ENCODE results near the gene TNS2. TPM values are rescaled to one million over a fixed set of nuclear protein-coding genes. Genes with fewer than 3 reads are reported as not detected.
A peak's percentile ranks its signal among the peaks of the same experiment; 100 is the strongest.

Gene TNS2
- total and polyA plus RNA-seq, 4 donors: 56.7 to 182 (median 105) TPM

DNA sequence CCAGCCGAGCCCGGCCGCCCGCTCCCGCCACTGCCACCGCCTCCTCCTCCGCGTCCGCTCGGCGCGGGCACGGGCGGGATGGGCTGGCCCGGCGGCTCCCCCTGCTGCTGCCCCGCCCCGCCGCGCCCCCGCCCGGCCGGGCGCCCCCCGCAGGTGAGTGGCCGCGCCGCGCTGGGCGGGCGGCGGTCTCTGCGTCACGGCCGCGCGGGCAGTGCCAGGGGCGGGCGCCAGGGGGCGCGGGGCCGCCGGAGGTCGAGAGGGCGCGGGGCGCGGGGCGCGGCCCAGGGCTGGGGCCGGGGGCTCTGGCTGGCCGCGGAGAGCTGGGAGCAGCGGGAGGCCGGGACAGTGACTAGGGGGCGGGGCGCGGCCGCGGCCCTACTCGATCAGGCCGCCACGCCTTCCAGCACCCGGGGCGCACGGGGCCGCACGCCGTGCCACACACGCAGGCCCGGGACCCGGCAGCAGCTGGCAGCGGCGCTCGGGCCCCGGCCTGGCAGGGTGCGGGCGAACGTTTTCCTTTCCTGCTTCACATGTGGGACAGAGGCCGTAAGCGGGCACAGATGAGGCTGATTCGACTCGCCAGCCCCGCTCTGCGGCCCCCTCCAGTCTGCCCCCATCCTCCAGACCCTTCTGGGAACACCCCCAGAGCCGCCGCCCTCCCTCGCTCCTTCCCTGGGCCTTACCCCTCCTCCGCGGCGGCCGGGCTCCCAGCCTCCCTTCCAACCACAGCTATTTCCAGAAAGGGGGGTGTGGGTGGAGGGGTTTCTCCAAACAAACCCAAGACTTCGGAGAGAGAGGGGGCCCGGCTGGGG is 2.4 kb upstream of the TNS2 start:
- Histone ChIP-seq H3K9me3 (ENCODE audit: control insufficient read depth in 4 of 4, insufficient read depth in 3 of 4, low read length in 3 of 4) (no peaks in the 10 kb centered on the region), H3K36me3 (ENCODE audit: control insufficient read depth in 4 of 4, insufficient read depth in 4 of 4, low read length in 4 of 4) (peaks cover 0 to 10% (median 4%) of the 10 kb centered on the region in 4 donors), H3K27ac (ENCODE audit: low read depth in 1 of 2, low read length in 1 of 2) (peak overlapping the region; percentile 89 to 97), H3K4me3 (peak overlapping the region; percentile 44), H3K4me1 (ENCODE audit: control insufficient read depth in 5 of 5, insufficient read depth in 5 of 5, low read length in 5 of 5) (peaks cover 12 to 65% (median 31%) of the 10 kb centered on the region in 5 donors), H3K9ac (ENCODE audit: insufficient read depth in 1 of 2, low read length in 2 of 2) (peak overlapping the region in 1 of 2 donors; percentile 24), H3K27me3 (ENCODE audit: control insufficient read depth in 3 of 3, insufficient read depth in 3 of 3, low read length in 2 of 3) (no peaks in the 10 kb centered on the region)
- peak; percentile 23 for ATAC-seq (ENCODE audit: insufficient read depth, low FRiP score)
- TF ChIP-seq, protein P1, sequence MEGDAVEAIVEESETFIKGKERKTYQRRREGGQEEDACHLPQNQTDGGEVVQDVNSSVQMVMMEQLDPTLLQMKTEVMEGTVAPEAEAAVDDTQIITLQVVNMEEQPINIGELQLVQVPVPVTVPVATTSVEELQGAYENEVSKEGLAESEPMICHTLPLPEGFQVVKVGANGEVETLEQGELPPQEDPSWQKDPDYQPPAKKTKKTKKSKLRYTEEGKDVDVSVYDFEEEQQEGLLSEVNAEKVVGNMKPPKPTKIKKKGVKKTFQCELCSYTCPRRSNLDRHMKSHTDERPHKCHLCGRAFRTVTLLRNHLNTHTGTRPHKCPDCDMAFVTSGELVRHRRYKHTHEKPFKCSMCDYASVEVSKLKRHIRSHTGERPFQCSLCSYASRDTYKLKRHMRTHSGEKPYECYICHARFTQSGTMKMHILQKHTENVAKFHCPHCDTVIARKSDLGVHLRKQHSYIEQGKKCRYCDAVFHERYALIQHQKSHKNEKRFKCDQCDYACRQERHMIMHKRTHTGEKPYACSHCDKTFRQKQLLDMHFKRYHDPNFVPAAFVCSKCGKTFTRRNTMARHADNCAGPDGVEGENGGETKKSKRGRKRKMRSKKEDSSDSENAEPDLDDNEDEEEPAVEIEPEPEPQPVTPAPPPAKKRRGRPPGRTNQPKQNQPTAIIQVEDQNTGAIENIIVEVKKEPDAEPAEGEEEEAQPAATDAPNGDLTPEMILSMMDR (IDR thresholded peaks at IDR 0.05; ENCODE audit: control extremely low read depth, extremely low read depth): no peak
- WGBS, 2 donors: 0 to 1% methylated on average over 28 to 94 of the region's 94 CpGs
- peak; percentile 94 to 95 (median 94) for DNase-seq

DNA sequence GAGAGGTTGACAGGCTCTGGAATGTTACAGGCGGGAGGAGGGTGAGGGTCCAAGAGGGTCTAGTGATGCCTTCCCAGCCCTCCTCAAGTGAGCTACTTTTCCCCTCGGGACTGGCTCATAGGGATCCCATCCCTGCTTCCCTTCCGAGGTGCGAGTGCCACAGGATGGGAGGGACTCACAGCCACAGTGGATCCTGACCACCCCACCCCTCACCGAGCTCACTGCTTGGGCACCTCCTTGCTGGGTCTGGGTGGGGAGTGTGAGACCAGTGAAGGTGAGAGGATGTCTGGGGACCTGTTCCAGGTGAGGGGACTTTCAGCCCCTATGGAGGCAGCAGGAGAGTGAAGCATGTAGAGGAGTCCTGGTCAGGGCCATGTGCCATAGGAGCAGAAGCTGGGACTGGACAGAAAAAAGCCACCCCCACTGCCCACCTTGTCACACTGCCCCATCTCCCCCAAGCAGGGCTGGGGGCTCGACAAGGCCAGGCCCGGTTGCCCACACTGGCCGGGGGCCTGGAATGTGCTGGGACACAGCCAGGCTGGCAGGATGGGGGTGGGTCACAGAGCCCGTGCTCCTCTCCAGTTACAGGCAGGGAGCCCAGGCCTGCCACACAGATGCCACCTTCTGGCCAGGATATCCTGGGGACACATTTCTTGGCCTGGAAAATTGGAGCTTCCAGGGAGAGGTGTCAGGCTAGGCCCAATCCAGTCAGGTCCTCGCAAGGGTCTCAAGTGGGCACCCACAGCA is 1.7 kb upstream of the TNS2 start:
- peak in 2 of 3 donors; percentile 65 for DNase-seq
- Histone ChIP-seq H3K36me3 (ENCODE audit: control insufficient read depth in 4 of 4, insufficient read depth in 4 of 4, low read length in 4 of 4) (peaks cover 0 to 10% (median 3%) of the 10 kb centered on the region in 4 donors), H3K4me1 (ENCODE audit: control insufficient read depth in 5 of 5, insufficient read depth in 5 of 5, low read length in 5 of 5) (peaks cover 15 to 72% (median 31%) of the 10 kb centered on the region in 5 donors), H3K27me3 (ENCODE audit: control insufficient read depth in 3 of 3, insufficient read depth in 3 of 3, low read length in 2 of 3) (no peaks in the 10 kb centered on the region), H3K9ac (ENCODE audit: insufficient read depth in 1 of 2, low read length in 2 of 2) (peak overlapping the region; percentile 24 to 31), H3K27ac (ENCODE audit: low read depth in 1 of 2, low read length in 1 of 2) (peak overlapping the region; percentile 89 to 96), H3K4me3 (peak overlapping the region; percentile 44), H3K9me3 (ENCODE audit: control insufficient read depth in 4 of 4, insufficient read depth in 3 of 4, low read length in 3 of 4) (no peaks in the 10 kb centered on the region)
- no peak for ATAC-seq (ENCODE audit: insufficient read depth, low FRiP score)
- WGBS, 2 donors: 36 to 69% methylated on average over 10 of the region's 10 CpGs
- TF ChIP-seq, protein P1 (IDR thresholded peaks at IDR 0.05; ENCODE audit: control extremely low read depth, extremely low read depth): no peak

DNA sequence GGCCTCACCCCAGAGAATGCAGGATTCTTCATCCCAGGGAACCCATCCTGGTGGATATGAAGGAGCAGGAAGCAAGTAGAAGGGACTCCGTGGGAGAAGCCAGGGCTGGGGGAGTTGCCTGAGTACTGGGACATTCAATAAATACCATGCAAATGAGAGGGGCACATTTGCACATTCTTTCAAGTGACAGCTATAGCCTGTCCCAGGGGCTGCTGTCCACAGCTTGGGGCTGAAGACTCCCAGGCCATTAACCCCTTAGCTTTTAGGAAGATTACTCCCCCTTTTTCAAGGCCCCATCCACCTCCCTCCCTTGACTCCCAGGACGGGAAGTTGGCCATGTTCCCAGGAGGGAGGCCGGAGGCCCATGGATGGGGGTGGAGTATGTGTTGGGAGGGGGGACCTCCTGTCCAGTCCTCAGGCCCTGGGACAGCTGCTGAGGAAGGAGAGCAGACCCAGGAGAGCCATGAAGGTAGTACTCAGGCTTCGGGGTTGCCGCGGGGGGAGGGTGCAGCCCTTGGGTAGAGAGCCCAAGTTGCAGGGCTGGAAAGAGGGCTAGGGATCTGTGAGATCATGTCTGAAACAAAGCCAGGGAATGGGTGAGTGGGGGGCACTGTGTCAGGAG is 974 bp upstream of the TNS2 start:
- TF ChIP-seq, protein P1 (IDR thresholded peaks at IDR 0.05; ENCODE audit: control extremely low read depth, extremely low read depth): no peak
- Histone ChIP-seq H3K9ac (ENCODE audit: insufficient read depth in 1 of 2, low read length in 2 of 2) (peak overlapping the region in 1 of 2 donors; percentile 26), H3K27ac (ENCODE audit: low read depth in 1 of 2, low read length in 1 of 2) (peak overlapping the region; percentile 89 to 96), H3K4me3 (peak overlapping the region; percentile 73), H3K36me3 (ENCODE audit: control insufficient read depth in 4 of 4, insufficient read depth in 4 of 4, low read length in 4 of 4) (peaks cover 0 to 10% (median 3%) of the 10 kb centered on the region in 4 donors), H3K4me1 (ENCODE audit: control insufficient read depth in 5 of 5, insufficient read depth in 5 of 5, low read length in 5 of 5) (peaks cover 15 to 78% (median 31%) of the 10 kb centered on the region in 5 donors), H3K9me3 (ENCODE audit: control insufficient read depth in 4 of 4, insufficient read depth in 3 of 4, low read length in 3 of 4) (no peaks in the 10 kb centered on the region), H3K27me3 (ENCODE audit: control insufficient read depth in 3 of 3, insufficient read depth in 3 of 3, low read length in 2 of 3) (no peaks in the 10 kb centered on the region)
- WGBS, 2 donors: 35 to 44% methylated on average over 6 of the region's 6 CpGs
- ATAC-seq (ENCODE audit: insufficient read depth, low FRiP score): no peak
- DNase-seq: peak; percentile 92 to 96 (median 93)
